ENCODE data around the gene PTPN4. TPM values are rescaled to one million over a fixed set of nuclear protein-coding genes. Genes with fewer than 3 reads are reported as not detected.

PTPN4 gene
- total RNA-seq, 4 donors from 2014 or later = 9.6 to 30.1 (median 18.4) TPM

DNA sequence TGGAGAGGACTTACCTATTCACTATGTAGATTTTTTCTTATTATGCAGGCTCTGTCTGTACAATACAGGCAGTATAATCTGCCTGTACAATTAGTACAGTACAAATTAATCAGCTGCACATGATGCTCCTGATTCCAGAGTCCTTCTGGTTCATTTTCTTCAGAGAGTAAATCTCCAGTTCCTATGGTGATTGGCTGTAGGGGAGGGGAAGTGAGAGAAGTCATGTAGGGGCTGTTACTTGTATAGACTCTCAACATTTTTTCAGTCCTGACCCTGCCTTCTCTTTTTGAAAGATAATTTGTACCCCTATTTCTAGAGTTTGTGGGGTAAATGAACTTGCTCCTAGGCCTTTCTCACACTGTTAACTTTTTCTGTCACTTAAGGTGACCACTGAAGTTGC is 54.5 kb downstream of the PTPN4 start:
- intact Hi-C loops (cut with DNase I) = no loop called here

GRCh38 chr2:119818792-119819191 is 59.1 kb downstream of the PTPN4 start:
- H3K4me3 ChIP-seq = no peak overlapping the region
- 81 to 92% methylated on average over 2 of the region's 2 CpGs for WGBS, 2 donors
- intact Hi-C loops (cut with DNase I) = no loop called here
- no peak for TF ChIP-seq POLR2A (IDR thresholded peaks at IDR 0.05)
- no peak for TF ChIP-seq CTCF (IDR thresholded peaks at IDR 0.05)
- no peaks in the 10 kb centered on the region for H3K27me3 ChIP-seq
- peaks cover 0 to 3% (median 0%) of the 10 kb centered on the region in 3 donors for H3K36me3 ChIP-seq
- peaks cover 0 to 3% (median 0%) of the 10 kb centered on the region in 3 donors for H3K4me1 ChIP-seq
- no peaks in the 10 kb centered on the region for H3K9me3 ChIP-seq
- no peak for DNase-seq
- H3K27ac ChIP-seq = no peak overlapping the region

More for the DNA sequence above, 54.5 kb downstream of the PTPN4 start:
- H3K4me3 ChIP-seq = no peak overlapping the region
- no peak overlapping the region for H3K27ac ChIP-seq
- H3K36me3 ChIP-seq = peaks cover 0 to 16% (median 0%) of the 10 kb centered on the region in 3 donors
- TF ChIP-seq POLR2A (IDR thresholded peaks at IDR 0.05) (no peak), CTCF (IDR thresholded peaks at IDR 0.05) (no peak)
- peaks cover 0 to 10% (median 0%) of the 10 kb centered on the region in 3 donors for H3K4me1 ChIP-seq
- H3K27me3 ChIP-seq = no peaks in the 10 kb centered on the region
- H3K9me3 ChIP-seq = no peaks in the 10 kb centered on the region
- DNase-seq = no peak

- H3K4me1 ChIP-seq = peaks cover 0 to 3% (median 0%) of the 10 kb centered on the region in 3 donors
- H3K4me3 ChIP-seq = no peak overlapping the region
- no peak overlapping the region for H3K27ac ChIP-seq
- intact Hi-C loops (cut with DNase I) = no loop called here
- no peaks in the 10 kb centered on the region for H3K36me3 ChIP-seq
- H3K9me3 ChIP-seq = no peaks in the 10 kb centered on the region
- no peaks in the 10 kb centered on the region for H3K27me3 ChIP-seq
- no peak for TF ChIP-seq CTCF (IDR thresholded peaks at IDR 0.05)
- no peak for TF ChIP-seq POLR2A (IDR thresholded peaks at IDR 0.05)
- DNase-seq = no peak
- 92 to 95% methylated on average over 6 of the region's 6 CpGs for WGBS, 2 donors
Measured at GRCh38 chr2:119819846-119820245, 60.1 kb downstream of the PTPN4 start.

DNA sequence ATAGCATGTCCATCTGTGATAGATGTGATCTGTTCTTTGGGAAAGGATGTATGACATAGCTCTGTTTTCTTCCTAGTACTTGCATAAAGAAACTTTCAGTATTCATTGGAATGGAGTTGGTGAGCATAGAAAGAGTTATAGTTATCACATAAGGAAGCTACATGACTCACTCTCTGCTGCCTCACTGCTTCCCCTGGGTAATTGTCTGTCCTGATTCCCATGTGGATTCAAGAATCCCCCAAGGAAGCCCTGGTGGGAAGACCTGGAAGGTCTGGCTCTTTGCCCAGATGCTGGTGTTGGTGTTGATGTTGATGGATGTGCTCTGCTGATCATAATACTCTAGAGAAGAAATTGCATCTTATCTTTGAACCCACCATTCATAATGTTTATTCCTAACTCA is 60.6 kb downstream of the PTPN4 start:
- no peak for TF ChIP-seq POLR2A (IDR thresholded peaks at IDR 0.05)
- no peak for TF ChIP-seq CTCF (IDR thresholded peaks at IDR 0.05)
- H3K4me3 ChIP-seq = no peak overlapping the region
- no peaks in the 10 kb centered on the region for H3K27me3 ChIP-seq
- no peaks in the 10 kb centered on the region for H3K36me3 ChIP-seq
- peaks cover 0 to 3% (median 0%) of the 10 kb centered on the region in 3 donors for H3K4me1 ChIP-seq
- no peak for DNase-seq
- intact Hi-C loops (cut with DNase I) = no loop called here
- no peak overlapping the region for H3K27ac ChIP-seq
- no peaks in the 10 kb centered on the region for H3K9me3 ChIP-seq

DNA sequence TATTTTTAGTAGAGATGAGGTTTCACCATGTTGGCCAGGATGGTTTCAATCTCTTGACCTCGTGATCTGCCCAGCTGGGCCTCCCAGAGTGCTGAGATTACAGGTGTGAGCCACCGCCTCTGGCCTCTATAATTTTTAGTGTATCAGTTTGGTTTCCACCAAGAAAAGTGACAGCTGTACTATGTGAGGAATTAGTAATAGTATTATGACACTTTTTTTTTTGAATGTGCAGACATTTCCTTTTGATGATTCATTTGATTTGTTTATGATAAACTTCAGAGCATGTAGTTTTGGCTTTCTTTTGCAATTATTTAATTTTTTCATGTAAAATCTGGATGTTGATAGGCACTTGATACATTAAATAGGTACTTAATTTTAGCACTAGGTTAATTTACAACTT is 61.5 kb downstream of the PTPN4 start:
- WGBS, 2 donors = 76 to 96% methylated on average over 2 of the region's 2 CpGs
- intact Hi-C loops (cut with DNase I) = no loop called here

More for the DNA sequence above, 61.5 kb downstream of the PTPN4 start:
- Histone ChIP-seq H3K27me3 (no peaks in the 10 kb centered on the region), H3K4me1 (peaks cover 0 to 3% (median 0%) of the 10 kb centered on the region in 3 donors), H3K4me3 (no peak overlapping the region), H3K36me3 (no peaks in the 10 kb centered on the region), H3K9me3 (no peaks in the 10 kb centered on the region), H3K27ac (no peak overlapping the region)
- DNase-seq = no peak
- TF ChIP-seq CTCF (IDR thresholded peaks at IDR 0.05) = no peak
- TF ChIP-seq POLR2A (IDR thresholded peaks at IDR 0.05) = no peak

All from esophagus squamous epithelium (tissue), 5 donors.